Measurements from ENCODE around the gene PRORP.

DNA sequence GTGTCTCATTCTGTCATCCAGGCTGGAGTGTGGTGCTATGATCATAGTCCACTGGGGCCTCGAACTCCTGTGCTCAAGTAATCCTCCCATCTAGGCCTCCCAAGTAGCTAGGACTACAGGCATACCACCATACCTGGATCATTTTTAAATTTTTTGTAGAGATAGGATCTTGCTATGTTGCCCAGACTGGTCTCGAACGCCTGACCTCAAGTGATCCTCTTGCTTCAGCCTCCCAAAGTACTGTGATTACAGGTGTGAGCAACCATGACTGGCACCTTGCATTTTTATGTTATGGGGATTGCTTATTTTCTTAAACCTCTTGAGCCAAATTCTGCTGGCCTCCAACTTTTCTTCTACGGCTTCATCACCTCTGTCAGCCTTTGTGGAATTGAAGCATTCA, 26.9 kb downstream of the PRORP start:
- TF ChIP-seq POLR2A (IDR thresholded peaks at IDR 0.05) (no peak), CTCF (IDR thresholded peaks at IDR 0.05) (no peak)
